GM12864 (cell line): Measurements from ENCODE around the gene RMDN3.

Experiments used
- DNase-seq: peaks from one replicate; pipeline ENCODE4 v3.0.0-alpha.2; 2011; ENCODE audit warnings: low read depth
- H3K4me3 ChIP-seq: 2 replicates; pipeline ENCODE4 v1.5.1; 2011; ENCODE audit warnings: mild to moderate bottlenecking, low read depth, low read length, control low read depth
- CTCF ChIP-seq: IDR thresholded peaks from 2 replicates; pipeline ENCODE4 v1.5.1; 2011; ENCODE audit warnings: low read depth, mild to moderate bottlenecking, moderate library complexity, low read length, control low read depth, inconsistent platforms; ENCODE audit errors: missing control alignments

RMDN3 gene

GRCh38 chr15:40688932-40689799, 65.9 kb downstream of the RMDN3 start:
- no peak overlapping the region for H3K4me3 ChIP-seq
- no peak for DNase-seq
- TF ChIP-seq CTCF, result no peak
